ENCODE results near the gene HHIPL1. TPM values are rescaled to one million over a fixed set of nuclear protein-coding genes. Genes with fewer than 3 reads are reported as not detected.

Gene HHIPL1
- total RNA-seq, 2 experiments from 2014 or later: not detected

DNA sequence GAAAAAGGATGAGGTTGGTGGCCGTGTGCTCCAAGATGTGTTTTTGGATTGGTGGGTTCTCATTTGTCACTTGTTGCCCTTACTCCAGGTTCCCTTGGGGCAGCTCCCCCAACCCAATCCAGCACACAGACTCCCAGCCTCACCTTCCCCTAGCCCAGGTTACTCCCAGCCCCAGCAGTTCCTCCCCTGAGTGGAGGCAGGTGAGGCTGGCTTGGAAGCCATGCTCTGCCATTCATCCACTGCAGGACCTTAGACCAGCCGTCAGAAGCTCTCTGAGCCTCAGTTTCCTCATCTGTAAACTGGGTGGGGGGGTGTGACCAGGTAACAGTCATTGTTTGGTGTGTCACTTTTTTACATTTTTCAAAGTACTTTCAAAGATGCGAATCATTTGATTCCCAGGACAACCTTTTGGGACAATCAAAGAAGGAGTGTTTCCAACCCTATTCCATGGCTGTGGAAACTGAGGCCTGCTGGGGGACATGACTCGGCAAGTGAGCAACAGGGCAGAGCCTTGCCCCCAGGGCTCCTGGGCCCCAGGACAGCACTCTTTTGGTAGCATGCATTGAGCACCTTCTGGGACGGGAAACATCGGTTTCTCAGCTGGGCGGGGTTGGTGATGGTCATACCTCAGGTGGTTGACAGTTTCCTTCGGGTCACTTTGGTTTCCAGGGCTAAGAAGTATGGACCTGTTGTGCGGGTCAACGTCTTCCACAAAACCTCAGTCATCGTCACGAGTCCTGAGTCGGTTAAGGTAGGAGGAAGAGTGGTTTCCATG, 46.4 kb downstream of the HHIPL1 start:
- Histone ChIP-seq H3K36me3 (ENCODE audit: insufficient read depth, low read length) (no peaks in the 10 kb centered on the region), H3K9me3 (ENCODE audit: control insufficient read depth in 1 of 2, insufficient read depth in 1 of 2, low read length in 2 of 2) (peaks cover 0 to 5% of the 10 kb centered on the region in 2 experiments), H3K4me1 (ENCODE audit: insufficient read depth, low read length) (peaks cover 12% of the 10 kb centered on the region), H3K27ac (ENCODE audit: low read depth in 1 of 2, low read length in 2 of 2) (no peak overlapping the region), H3K27me3 (ENCODE audit: control insufficient read depth in 1 of 2, insufficient read depth in 2 of 2, low read length in 2 of 2) (peaks cover 17 to 23% of the 10 kb centered on the region in 2 experiments), H3K4me3 (ENCODE audit: low read length) (no peak overlapping the region)
- Mint-ChIP-seq H3K4me1 (ENCODE audit: low read depth) (no peaks in the 10 kb centered on the region), H3K4me3 (no peak overlapping the region), H3K36me3 (ENCODE audit: low read depth) (no peaks in the 10 kb centered on the region), H3K9me3 (no peaks in the 10 kb centered on the region), H3K27me3 (peaks cover 50% of the 10 kb centered on the region), H3K27ac (no peak overlapping the region)
- TF ChIP-seq, protein P1, sequence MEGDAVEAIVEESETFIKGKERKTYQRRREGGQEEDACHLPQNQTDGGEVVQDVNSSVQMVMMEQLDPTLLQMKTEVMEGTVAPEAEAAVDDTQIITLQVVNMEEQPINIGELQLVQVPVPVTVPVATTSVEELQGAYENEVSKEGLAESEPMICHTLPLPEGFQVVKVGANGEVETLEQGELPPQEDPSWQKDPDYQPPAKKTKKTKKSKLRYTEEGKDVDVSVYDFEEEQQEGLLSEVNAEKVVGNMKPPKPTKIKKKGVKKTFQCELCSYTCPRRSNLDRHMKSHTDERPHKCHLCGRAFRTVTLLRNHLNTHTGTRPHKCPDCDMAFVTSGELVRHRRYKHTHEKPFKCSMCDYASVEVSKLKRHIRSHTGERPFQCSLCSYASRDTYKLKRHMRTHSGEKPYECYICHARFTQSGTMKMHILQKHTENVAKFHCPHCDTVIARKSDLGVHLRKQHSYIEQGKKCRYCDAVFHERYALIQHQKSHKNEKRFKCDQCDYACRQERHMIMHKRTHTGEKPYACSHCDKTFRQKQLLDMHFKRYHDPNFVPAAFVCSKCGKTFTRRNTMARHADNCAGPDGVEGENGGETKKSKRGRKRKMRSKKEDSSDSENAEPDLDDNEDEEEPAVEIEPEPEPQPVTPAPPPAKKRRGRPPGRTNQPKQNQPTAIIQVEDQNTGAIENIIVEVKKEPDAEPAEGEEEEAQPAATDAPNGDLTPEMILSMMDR (IDR thresholded peaks at IDR 0.05): no peak
- POLR2A ChIA-PET: no interaction called here
- CTCF ChIA-PET: no interaction called here
- intact Hi-C loops (cut with DNase I, micrococcal nuclease): no loop called here
- DNase-seq (peak in 1 of 14 experiments; percentile 1), ATAC-seq (ENCODE audit: poor library complexity) (no peak)

DNA sequence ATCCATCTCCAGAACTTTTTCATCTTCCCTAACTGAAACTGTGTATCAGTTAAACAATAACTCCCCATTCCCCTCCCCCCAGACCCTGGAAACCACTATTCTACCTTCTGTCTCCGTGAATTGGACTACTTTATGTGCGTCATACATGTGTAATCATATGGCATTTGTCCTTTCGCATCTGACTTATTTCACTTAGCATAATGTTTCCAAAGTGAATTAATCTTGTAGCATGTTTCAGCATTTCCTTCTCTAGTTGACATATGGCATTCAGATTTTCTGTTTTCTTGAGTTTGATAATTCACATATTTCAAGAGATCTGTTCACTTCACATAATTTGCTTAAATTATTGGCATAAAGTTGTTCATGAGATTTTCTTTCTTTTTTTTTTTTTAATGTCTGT, 49.0 kb downstream of the HHIPL1 start:
- no peak overlapping the region for H3K4me3 Mint-ChIP-seq
- DNase-seq (no peak), ATAC-seq (ENCODE audit: poor library complexity) (no peak)
- no peaks in the 10 kb centered on the region for H3K36me3 Mint-ChIP-seq (ENCODE audit: low read depth)
- no peaks in the 10 kb centered on the region for H3K4me1 Mint-ChIP-seq (ENCODE audit: low read depth)
- H3K4me1 ChIP-seq (ENCODE audit: insufficient read depth, low read length): peaks cover 5% of the 10 kb centered on the region
- TF ChIP-seq, protein P1 (IDR thresholded peaks at IDR 0.05): no peak
- H3K27me3 ChIP-seq (ENCODE audit: control insufficient read depth in 1 of 2, insufficient read depth in 2 of 2, low read length in 2 of 2): peaks cover 8% of the 10 kb centered on the region in 2 experiments
- no peaks in the 10 kb centered on the region for H3K36me3 ChIP-seq (ENCODE audit: insufficient read depth, low read length)
- H3K9me3 ChIP-seq (ENCODE audit: control insufficient read depth in 1 of 2, insufficient read depth in 1 of 2, low read length in 2 of 2): no peaks in the 10 kb centered on the region
- H3K27ac Mint-ChIP-seq: no peak overlapping the region
- H3K9me3 Mint-ChIP-seq: no peaks in the 10 kb centered on the region
- CTCF ChIA-PET: no interaction called here
- H3K27me3 Mint-ChIP-seq: peaks cover 36% of the 10 kb centered on the region
- H3K4me3 ChIP-seq (ENCODE audit: low read length): no peak overlapping the region
- H3K27ac ChIP-seq (ENCODE audit: low read depth in 1 of 2, low read length in 2 of 2): no peak overlapping the region
- POLR2A ChIA-PET: no interaction called here
- intact Hi-C loops (cut with DNase I, micrococcal nuclease): no loop called here

DNA sequence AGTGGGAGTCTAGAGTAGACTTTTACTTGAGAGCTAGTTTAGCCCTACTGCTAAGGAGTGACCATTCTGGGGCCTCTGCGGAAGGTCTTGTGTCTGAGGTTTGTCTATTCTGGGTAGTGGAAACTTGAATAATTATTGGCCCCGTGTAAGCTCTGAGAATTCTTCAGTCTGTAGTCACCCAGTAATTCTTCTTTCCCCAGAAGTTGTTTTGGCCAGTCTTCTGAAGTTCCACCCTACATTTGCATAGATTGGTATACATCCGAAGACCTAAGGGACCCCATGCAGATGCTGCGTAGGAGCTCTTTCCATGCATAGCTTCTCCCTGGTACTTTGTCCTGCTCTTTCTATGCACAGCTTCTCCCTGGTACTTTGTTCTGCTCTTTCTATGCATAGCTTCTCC, 52.0 kb downstream of the HHIPL1 start:
- DNase-seq (no peak), ATAC-seq (ENCODE audit: poor library complexity) (no peak)
- no peaks in the 10 kb centered on the region for H3K27me3 ChIP-seq (ENCODE audit: control insufficient read depth in 1 of 2, insufficient read depth in 2 of 2, low read length in 2 of 2)
- H3K36me3 ChIP-seq (ENCODE audit: insufficient read depth, low read length): no peaks in the 10 kb centered on the region
- Mint-ChIP-seq H3K4me1 (ENCODE audit: low read depth) (no peaks in the 10 kb centered on the region), H3K9me3 (no peaks in the 10 kb centered on the region), H3K4me3 (no peak overlapping the region), H3K27me3 (peaks cover 14% of the 10 kb centered on the region), H3K27ac (no peak overlapping the region), H3K36me3 (ENCODE audit: low read depth) (no peaks in the 10 kb centered on the region)
- ChIA-PET CTCF (interaction anchor here (1.3 to 2.3 kb wide), 2 partner anchors 9 to 14 kb away, joined by 3 to 7 read pairs; no protein-coding TSS in a partner anchor), POLR2A (no interaction called here)
- peaks cover 12% of the 10 kb centered on the region for H3K4me1 ChIP-seq (ENCODE audit: insufficient read depth, low read length)
- no peak overlapping the region for H3K27ac ChIP-seq (ENCODE audit: low read depth in 1 of 2, low read length in 2 of 2)
- peaks cover 0 to under 1% of the 10 kb centered on the region in 2 experiments for H3K9me3 ChIP-seq (ENCODE audit: control insufficient read depth in 1 of 2, insufficient read depth in 1 of 2, low read length in 2 of 2)
- no peak overlapping the region for H3K4me3 ChIP-seq (ENCODE audit: low read length)
- intact Hi-C loops (cut with DNase I, micrococcal nuclease): no loop called here
- TF ChIP-seq, protein P1 (IDR thresholded peaks at IDR 0.05): no peak

All from CD4-positive, alpha-beta T cell (primary cell).